Smooth muscle cell of the brain vasculature (primary cell): Measurements from ENCODE around the gene STK33.

Experiments used
- DNase-seq: peaks from one replicate; pipeline ENCODE4 v3.0.0-alpha.2; 2012; ENCODE audit warnings: low read depth, low spot score

Gene STK33

DNA sequence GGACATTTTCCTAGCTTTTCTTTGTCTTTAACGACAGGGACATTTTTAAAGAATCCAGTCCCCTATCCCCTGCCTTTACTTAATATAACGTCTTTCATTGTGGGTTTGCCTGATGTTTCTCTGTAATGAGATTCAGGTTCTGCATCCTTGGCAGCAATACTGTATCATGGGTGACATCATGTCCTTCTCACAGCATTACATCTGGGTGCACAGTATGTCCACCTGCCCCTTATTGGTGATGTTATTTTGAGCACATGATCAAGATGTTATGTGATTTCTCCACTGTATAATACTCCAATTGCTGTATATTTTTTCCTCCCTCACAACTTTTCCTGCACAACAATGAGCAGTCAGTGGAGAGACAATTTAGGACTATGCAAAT, 9.7 kb upstream of the STK33 start:
- DNase-seq: no peak

GRCh38 chr11:8601376-8602133, 7.5 kb upstream of the STK33 start:
- no peak for DNase-seq

- no peak for DNase-seq
Measured at GRCh38 chr11:8598506-8598905, 4.5 kb upstream of the STK33 start.

DNA sequence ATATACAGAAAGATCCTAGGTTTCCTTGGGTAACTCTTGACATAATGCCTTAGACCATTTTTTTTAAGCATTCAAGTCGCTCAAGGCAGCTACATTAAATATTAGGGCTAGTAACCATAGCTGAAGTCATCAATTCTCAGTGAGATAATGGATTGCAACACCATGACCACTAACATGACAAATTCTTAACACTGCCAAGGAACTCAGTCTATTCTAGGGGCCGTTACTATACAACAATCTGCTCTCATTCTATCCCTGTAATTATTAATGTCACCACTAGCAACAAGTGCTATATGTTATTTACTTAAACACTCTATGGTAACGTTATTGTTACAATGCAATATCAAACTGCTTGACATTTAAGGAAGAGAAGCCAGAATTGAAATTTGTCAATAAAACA, 3.2 kb upstream of the STK33 start:
- DNase-seq: no peak

DNA sequence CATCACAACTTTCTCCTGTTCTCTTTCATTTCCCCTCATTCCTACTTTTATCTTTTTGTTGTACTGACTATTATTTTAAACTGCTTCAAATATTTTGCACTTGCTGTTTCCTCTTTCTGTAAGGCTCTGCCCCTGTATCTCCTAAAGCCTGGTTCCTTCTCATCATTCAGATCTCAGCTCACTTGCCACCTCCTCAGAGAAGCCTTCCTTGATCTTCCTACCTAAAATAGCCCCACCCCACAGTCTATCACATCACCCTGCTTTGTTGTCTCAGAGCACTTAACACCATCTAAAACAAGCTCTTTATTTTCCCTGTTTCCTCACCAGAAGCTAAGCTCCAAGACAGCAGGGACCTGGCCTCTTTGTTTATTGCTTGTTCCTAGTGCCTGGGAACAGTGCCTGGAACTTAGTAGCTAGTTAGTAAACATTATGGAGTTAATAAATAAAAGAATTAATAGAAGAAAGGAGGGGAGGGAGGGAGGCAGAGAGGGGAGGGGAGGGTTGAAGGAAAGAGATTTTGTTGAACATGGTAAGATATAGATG, 2.5 kb upstream of the STK33 start:
- no peak for DNase-seq

- no peak for DNase-seq
Measured at GRCh38 chr11:8593455-8593854, 573 bp downstream of the STK33 start.

GRCh38 chr11:8587915-8588314, 6.1 kb downstream of the STK33 start:
- DNase-seq: no peak

GRCh38 chr11:8586805-8587204, 7.2 kb downstream of the STK33 start:
- no peak for DNase-seq

GRCh38 chr11:8586184-8586583, 7.8 kb downstream of the STK33 start:
- no peak for DNase-seq

DNA sequence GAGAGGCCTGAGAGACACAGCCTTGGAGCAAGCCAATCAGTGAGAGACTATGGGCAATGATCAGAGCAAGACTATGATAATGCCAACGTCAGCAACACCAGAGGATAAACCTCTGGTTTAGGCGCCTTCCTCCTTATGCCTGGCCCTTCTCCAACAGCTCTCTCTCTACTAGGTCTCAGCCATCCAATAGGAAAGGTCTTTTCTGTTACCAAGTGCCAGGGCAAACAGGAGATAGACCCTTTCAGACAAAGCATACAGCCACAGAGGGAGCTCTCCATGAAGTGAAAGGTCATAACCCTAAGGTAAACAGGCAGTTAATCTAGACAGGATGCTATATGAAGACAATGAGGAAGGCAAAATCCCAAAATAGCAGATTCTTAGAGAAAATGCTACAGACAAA, 9.5 kb downstream of the STK33 start:
- DNase-seq: no peak

- no peak for DNase-seq
Measured at GRCh38 chr11:8584082-8584481, 9.9 kb downstream of the STK33 start.

GRCh38 chr11:8581300-8581699, 12.7 kb downstream of the STK33 start:
- no peak for DNase-seq

GRCh38 chr11:8577791-8578581, 16.0 kb downstream of the STK33 start:
- no peak for DNase-seq

- DNase-seq: no peak
Measured at GRCh38 chr11:8574798-8575197, 19.2 kb downstream of the STK33 start.

- DNase-seq: no peak
Measured at GRCh38 chr11:8573777-8574176, 20.3 kb downstream of the STK33 start.

- DNase-seq: no peak
Measured at GRCh38 chr11:8567602-8568198, 26.3 kb downstream of the STK33 start.

GRCh38 chr11:8566613-8567210, 27.3 kb downstream of the STK33 start:
- peak; percentile 21 for DNase-seq

DNA sequence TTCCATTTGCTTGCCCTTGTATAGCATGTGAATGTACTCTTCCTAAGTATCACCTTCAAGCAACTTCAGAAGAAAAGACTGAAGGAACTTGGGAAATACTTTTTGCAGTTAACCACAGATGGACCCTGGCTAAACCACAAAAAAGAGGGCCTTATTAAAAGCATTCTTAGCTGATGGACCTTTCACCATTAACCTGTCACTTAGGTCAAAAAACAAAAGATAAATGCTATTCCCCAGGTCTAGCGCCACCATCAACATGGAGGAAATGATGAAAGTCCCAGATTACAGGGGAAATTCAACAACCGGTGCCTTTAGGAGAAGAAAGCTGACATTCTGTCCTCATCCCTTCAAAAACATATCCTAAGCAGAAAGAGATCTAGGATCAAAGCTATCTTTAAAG, 29.5 kb downstream of the STK33 start:
- DNase-seq: no peak

GRCh38 chr11:8561461-8561860, 32.6 kb downstream of the STK33 start:
- DNase-seq: no peak

DNA sequence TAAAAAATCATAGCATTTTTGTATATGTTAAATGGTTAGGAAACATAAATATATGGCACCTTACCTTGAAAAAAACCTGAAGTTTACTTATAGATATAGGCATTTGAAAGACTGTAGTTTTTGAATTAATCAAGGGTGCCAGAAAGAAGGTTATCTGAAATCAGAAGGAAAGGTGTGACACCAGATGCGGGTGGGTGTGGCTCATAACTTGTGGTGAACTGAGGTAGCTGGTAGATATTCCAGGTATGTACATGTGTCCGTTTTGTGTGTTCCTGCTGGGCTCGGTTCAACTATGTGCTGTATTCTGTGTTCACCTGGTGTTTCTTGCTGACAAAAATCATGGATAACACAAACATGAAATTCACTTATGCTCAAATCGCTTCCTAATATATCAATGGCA, 35.6 kb downstream of the STK33 start:
- DNase-seq: no peak

GRCh38 chr11:8545698-8546366, 48.2 kb downstream of the STK33 start:
- DNase-seq: no peak

- no peak for DNase-seq
Measured at GRCh38 chr11:8544807-8545206, 49.2 kb downstream of the STK33 start.
